OCI-LY7 (cell line): ENCODE measurements around the gene PGAP6. TPM values are rescaled to one million over a fixed set of nuclear protein-coding genes. Genes with fewer than 3 reads are reported as not detected.

Source experiments
- BruUV-seq: library from RNA; stranded (reverse); fragments of 400-500 nt; replicated peaks from 2 replicates; lab custom pipeline; 2021; lab: Mats Ljungman, UMichigan
- CTCF ChIA-PET: fragments of 300-600 bp; sonication (Branson Sonifier 250); formaldehyde crosslinking; loops from one replicate; lab custom pipeline; 2022; ENCODE audit warnings: antibody characterized with exemption; ENCODE audit not compliant: unreplicated experiment; lab: Charles Lee
- POLR2A ChIA-PET: fragments of 300-600 bp; sonication (Branson Sonifier 250); formaldehyde crosslinking; loops from one replicate; lab custom pipeline; 2022; ENCODE audit warnings: antibody characterized with exemption; lab: Charles Lee
- DNase-seq: peaks from one replicate; pipeline ENCODE4 v3.0.0-alpha.2; 2015; ENCODE audit warnings: low spot score
- H2AFZ ChIP-seq: fragments of 200-600 bp; sonication (generic), shearing (Covaris generic); 2 replicates; pipeline ENCODE4 v1.6.1; 2014; ENCODE audit warnings: mild to moderate bottlenecking, antibody characterized with exemption, low read length, moderate library complexity
- H3K27ac ChIP-seq: fragments of 200-600 bp; sonication (generic); 2 replicates; pipeline ENCODE4 v1.5.1; 2014; ENCODE audit warnings: mixed run types, low read depth, mild to moderate bottlenecking, moderate library complexity, low read length, inconsistent platforms; ENCODE audit not compliant: poor library complexity, severe bottlenecking
- H3K36me3 ChIP-seq: fragments of 200-600 bp; sonication (generic); 2 replicates; pipeline ENCODE4 v1.6.1; 2014; ENCODE audit warnings: mild to moderate bottlenecking, antibody characterized with exemption, low read length, moderate library complexity, mixed read lengths; ENCODE audit not compliant: insufficient read depth
- H3K4me1 ChIP-seq: fragments of 200-600 bp; sonication (generic); 2 replicates; pipeline ENCODE4 v1.5.1; 2014; ENCODE audit warnings: mild to moderate bottlenecking, low read length; ENCODE audit not compliant: insufficient read depth, poor library complexity, severe bottlenecking
- H3K4me2 ChIP-seq: fragments of 200-600 bp; sonication (generic); 2 replicates; pipeline ENCODE4 v1.6.1; 2014; ENCODE audit warnings: mild to moderate bottlenecking, low read length
- H3K4me3 ChIP-seq: fragments of 200-600 bp; sonication (generic); 2 replicates; pipeline ENCODE4 v1.5.1; 2014; ENCODE audit warnings: mild to moderate bottlenecking, low read depth, low read length; ENCODE audit not compliant: poor library complexity, severe bottlenecking
- H3K79me2 ChIP-seq: fragments of 200-600 bp; sonication (generic); 2 replicates; pipeline ENCODE4 v1.6.1; 2016; ENCODE audit warnings: low read depth, mild to moderate bottlenecking, low read length, moderate library complexity, mixed read lengths; ENCODE audit not compliant: insufficient read depth
- H3K9me2 ChIP-seq: fragments of 200-600 bp; sonication (generic); 2 replicates; pipeline ENCODE4 v1.6.1; 2016; ENCODE audit warnings: mild to moderate bottlenecking, low read length, mixed read lengths; ENCODE audit not compliant: insufficient read depth
- H3K9me3 ChIP-seq: fragments of 200-600 bp; sonication (generic); 2 replicates; pipeline ENCODE4 v1.6.1; 2014; ENCODE audit warnings: mild to moderate bottlenecking, mixed run types, low read length, mixed read lengths
- H4K20me1 ChIP-seq: fragments of 200-600 bp; sonication (generic); 2 replicates; pipeline ENCODE4 v1.6.1; 2014; ENCODE audit warnings: mild to moderate bottlenecking, antibody characterized with exemption, low read length, moderate library complexity, mixed read lengths; ENCODE audit not compliant: insufficient read depth
- EZH2phosphoT487 ChIP-seq: fragments of 200-600 bp; sonication (generic); IDR thresholded peaks from 2 replicates; pipeline ENCODE4 v1.6.1; 2018; ENCODE audit warnings: low read depth, borderline replicate concordance, mild to moderate bottlenecking, mixed run types, antibody characterized with exemption, low read length, moderate library complexity, mixed read lengths
- intact Hi-C: fragments of 100-400 bp; cut with micrococcal nuclease; formaldehyde crosslinking; loops from one replicate; pipeline ENCODE4 v1.10.0; 2022; ENCODE audit not compliant: unreplicated experiment
- total RNA-seq, 2 experiments: library from RNA; depleted of rRNA in 1 of 2; stranded (reverse); fragments of >200 nt in 1 of 2; shearing (Covaris generic) in 1 of 2; gene quantifications; 2 replicates each; pipeline ENCODE4 v1.2.3, GENCODE V29; 2014 to 2022
- TF ChIP-seq, protein P1 (sequence below): fragments of 200-600 bp; sonication (generic); conservative IDR thresholded peaks from 2 replicates; pipeline ENCODE4 v1.5.1; 2014; ENCODE audit warnings: mild to moderate bottlenecking, antibody characterized with exemption, low read length, moderate library complexity, mixed read lengths

Gene PGAP6
- total RNA-seq, 2 experiments from 2014 or later = 41.2 to 50.6 TPM

DNA sequence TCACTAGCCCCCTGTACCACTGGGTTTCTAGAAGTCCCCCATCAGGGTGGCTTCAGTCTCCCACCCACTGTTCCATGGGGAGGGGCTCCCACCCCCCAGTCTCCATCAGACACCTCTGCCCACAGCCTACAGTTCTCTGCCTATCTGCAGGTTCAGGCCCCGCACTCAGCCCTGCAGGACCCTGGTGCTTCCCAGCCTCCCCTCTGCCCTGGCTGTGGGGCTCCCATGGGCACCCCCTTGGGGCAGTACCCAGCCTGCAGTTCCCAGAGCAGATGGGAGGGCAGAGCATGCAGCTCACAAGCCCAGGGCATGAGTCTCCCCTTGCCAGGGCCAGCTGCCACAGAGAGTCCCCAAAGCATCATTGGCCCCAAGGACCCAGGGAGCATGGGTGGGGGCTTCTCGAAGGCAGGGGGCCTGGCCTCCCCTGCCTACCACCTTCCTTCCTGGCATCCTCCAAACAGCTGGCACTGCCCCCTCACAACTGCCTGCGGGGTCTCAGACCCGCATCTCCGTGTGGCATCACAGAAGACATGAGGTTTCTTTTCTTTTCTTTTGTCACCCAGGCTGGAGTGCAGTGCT, 8.7 kb downstream of the PGAP6 start:
- Histone ChIP-seq H4K20me1 (no peaks in the 10 kb centered on the region), H3K4me2 (no peak overlapping the region), H3K9me3 (no peaks in the 10 kb centered on the region), H3K9me2 (no peaks in the 10 kb centered on the region), H3K27ac (no peak overlapping the region), H2AFZ (no peak overlapping the region), H3K36me3 (peaks cover 55% of the 10 kb centered on the region; the same call in 1 of the 2 replicates), H3K4me1 (peaks cover 12% of the 10 kb centered on the region), H3K79me2 (no peaks in the 10 kb centered on the region), H3K4me3 (no peak overlapping the region)
- TF ChIP-seq, protein P1, sequence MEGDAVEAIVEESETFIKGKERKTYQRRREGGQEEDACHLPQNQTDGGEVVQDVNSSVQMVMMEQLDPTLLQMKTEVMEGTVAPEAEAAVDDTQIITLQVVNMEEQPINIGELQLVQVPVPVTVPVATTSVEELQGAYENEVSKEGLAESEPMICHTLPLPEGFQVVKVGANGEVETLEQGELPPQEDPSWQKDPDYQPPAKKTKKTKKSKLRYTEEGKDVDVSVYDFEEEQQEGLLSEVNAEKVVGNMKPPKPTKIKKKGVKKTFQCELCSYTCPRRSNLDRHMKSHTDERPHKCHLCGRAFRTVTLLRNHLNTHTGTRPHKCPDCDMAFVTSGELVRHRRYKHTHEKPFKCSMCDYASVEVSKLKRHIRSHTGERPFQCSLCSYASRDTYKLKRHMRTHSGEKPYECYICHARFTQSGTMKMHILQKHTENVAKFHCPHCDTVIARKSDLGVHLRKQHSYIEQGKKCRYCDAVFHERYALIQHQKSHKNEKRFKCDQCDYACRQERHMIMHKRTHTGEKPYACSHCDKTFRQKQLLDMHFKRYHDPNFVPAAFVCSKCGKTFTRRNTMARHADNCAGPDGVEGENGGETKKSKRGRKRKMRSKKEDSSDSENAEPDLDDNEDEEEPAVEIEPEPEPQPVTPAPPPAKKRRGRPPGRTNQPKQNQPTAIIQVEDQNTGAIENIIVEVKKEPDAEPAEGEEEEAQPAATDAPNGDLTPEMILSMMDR = no peak
- no TSS peak for BruUV-seq
- DNase-seq = no peak
- POLR2A ChIA-PET = no interaction called here
- intact Hi-C loops = no loop called here
- CTCF ChIA-PET = no interaction called here

DNA sequence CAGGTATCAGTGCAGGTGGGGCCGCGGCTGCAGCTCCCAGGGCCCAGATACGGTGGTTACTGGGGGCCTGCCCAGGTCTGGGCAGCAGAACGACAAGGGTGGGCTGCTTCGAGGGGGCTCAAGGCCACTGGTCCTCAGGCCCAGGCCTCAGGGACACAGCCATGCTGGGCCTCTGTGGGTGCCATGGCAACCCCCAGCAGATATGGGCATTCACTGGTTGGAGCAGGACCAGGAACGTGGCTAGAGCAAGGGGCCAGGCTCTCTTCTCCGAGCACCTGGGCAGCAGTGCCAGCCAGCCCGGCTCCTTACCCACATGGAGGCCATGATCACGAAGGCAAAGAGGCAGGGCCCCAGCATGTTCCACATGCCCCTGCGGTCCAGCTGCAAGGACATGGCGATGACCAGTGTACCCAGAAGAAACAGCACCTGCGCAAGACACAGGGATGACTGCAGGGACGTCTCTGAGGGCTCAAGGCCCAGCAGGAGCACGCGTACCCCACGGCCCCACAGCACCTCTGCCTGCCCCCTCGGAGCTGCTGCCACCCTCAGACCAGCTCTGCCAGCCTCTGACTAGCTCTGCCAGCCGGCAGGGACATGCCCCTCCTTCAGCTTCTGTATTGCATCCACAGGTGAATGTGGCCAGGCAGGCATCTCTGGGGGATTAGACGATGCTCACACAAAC, 9.3 kb downstream of the PGAP6 start:
- TF ChIP-seq, protein P1 = no peak
- no peak for TF ChIP-seq EZH2phosphoT487
- Histone ChIP-seq H3K79me2 (no peaks in the 10 kb centered on the region), H3K36me3 (peaks cover 61% of the 10 kb centered on the region), H4K20me1 (no peaks in the 10 kb centered on the region), H2AFZ (no peak overlapping the region), H3K4me3 (no peak overlapping the region), H3K4me1 (peaks cover 12% of the 10 kb centered on the region), H3K27ac (no peak overlapping the region), H3K9me2 (no peaks in the 10 kb centered on the region), H3K4me2 (no peak overlapping the region), H3K9me3 (no peaks in the 10 kb centered on the region)
- intact Hi-C loops = no loop called here
- no TSS peak for BruUV-seq
- DNase-seq = no peak
- ChIA-PET CTCF (no interaction called here), POLR2A (no interaction called here)
